GM12878 (cell line): Measurements from ENCODE around the gene CNPY2. TPM values are rescaled to one million over a fixed set of nuclear protein-coding genes. Genes with fewer than 3 reads are reported as not detected.
"Not testable (repeated sequence)": the region's sequence is repeated elsewhere in the genome, so short reads cannot be mapped to it uniquely, and the experiment has no call there.

Experiments
- ATAC-seq: fragments of 200-7000 bp; cut with Tn5 transposase; 3 replicates; pipeline ENCODE4 v1.9.1; 2020; ENCODE audit warnings: mild to moderate bottlenecking, moderate library complexity
- BruUV-seq: library from RNA; stranded (reverse); fragments of 400-500 nt; replicated peaks from 2 replicates; lab custom pipeline; 2021; lab: Mats Ljungman, UMichigan
- CTCF ChIA-PET: fragments of 300-600 bp; sonication (Branson Sonifier 250); formaldehyde crosslinking; extraction: SDS; loops from one replicate; lab custom pipeline; 2021; ENCODE audit warnings: inconsistent platforms; lab: Yijun Ruan, JAX
- POLR2A ChIA-PET: fragments of 350-600 bp; formaldehyde crosslinking; extraction: SDS; loops from one replicate; lab custom pipeline; 2021; ENCODE audit warnings: inconsistent platforms; lab: Charles Lee
- RAD21 ChIA-PET: fragments of 300-600 bp; sonication (Branson Sonifier 250); formaldehyde crosslinking; loops from one replicate; lab custom pipeline; 2023; ENCODE audit warnings: antibody characterized with exemption; ENCODE audit not compliant: unreplicated experiment; lab: Charles Lee
- SMC1A ChIA-PET: fragments of 300-600 bp; sonication (Branson Sonifier 250); formaldehyde crosslinking; loops from one replicate; lab custom pipeline; 2023; ENCODE audit not compliant: unreplicated experiment, uncharacterized antibody; lab: Charles Lee
- DNase-seq: peaks from one replicate; pipeline ENCODE4 v3.0.0-alpha.2; 2011; ENCODE audit warnings: low read depth, low spot score
- FAIRE-seq: peaks from 3 replicates; lab custom pipeline; 2011; peaks lifted over from hg19 to GRCh38; lab: Jason Lieb, UNC
- H2AFZ ChIP-seq: 2 replicates; pipeline ENCODE4 v1.6.0; 2011; ENCODE audit warnings: low read depth, low read length, control low read depth; ENCODE audit not compliant: control insufficient read depth
- H3K27ac ChIP-seq: 2 replicates; pipeline ENCODE4 v1.5.1; 2011; ENCODE audit warnings: control low read depth; ENCODE audit not compliant: control insufficient read depth, insufficient read depth
- H3K27me3 ChIP-seq, 2 experiments: replicated peaks in 1 of 2; 2 replicates each; pipeline versions ENCODE4 v1.6.0 to v1.6.1; 2011; ENCODE audit warnings: low read length in 1 of 2; ENCODE audit not compliant: control insufficient read depth in 2 of 2, insufficient read depth in 2 of 2
- H3K36me3 ChIP-seq, 2 experiments: 2 replicates each; pipeline ENCODE4 v1.5.1; 2011; ENCODE audit warnings: low read length in 1 of 2; ENCODE audit not compliant: control insufficient read depth in 2 of 2, insufficient read depth in 2 of 2
- H3K4me1 ChIP-seq: 2 replicates; pipeline ENCODE4 v1.6.1; 2011; ENCODE audit warnings: mild to moderate bottlenecking, low read length, moderate library complexity, mixed read lengths; ENCODE audit not compliant: control insufficient read depth, insufficient read depth
- H3K4me2 ChIP-seq: 2 replicates; pipeline ENCODE4 v1.6.0; 2011; ENCODE audit warnings: control low read depth; ENCODE audit not compliant: control insufficient read depth, insufficient read depth
- H3K4me3 ChIP-seq: fragments of 200-600 bp; sonication (generic); 2 replicates; pipeline ENCODE4 v1.5.1; 2016
- H3K79me2 ChIP-seq: 2 replicates; pipeline ENCODE4 v1.6.0; 2011; ENCODE audit warnings: low read length; ENCODE audit not compliant: control insufficient read depth, insufficient read depth
- H3K9ac ChIP-seq: 2 replicates; pipeline ENCODE4 v1.8.0; 2011; ENCODE audit warnings: low read length, control low read depth, mixed read lengths; ENCODE audit not compliant: control insufficient read depth, insufficient read depth
- H3K9me3 ChIP-seq: replicated peaks from 3 replicates; pipeline ENCODE4 v1.5.1; 2011; ENCODE audit warnings: mild to moderate bottlenecking, low read length; ENCODE audit not compliant: control insufficient read depth, insufficient read depth
- H4K20me1 ChIP-seq: 2 replicates; pipeline ENCODE4 v1.6.0; 2011; ENCODE audit not compliant: control insufficient read depth, insufficient read depth
- WGBS: methylation state at CpG from one replicate; pipeline ENCODE4 v1.1.6; 2016; ENCODE audit warnings: low lambda C conversion rate; ENCODE audit not compliant: insufficient replicate concordance, insufficient coverage; ENCODE audit errors: missing lambda C conversion rate; 5-methylcytosine and 5-hydroxymethylcytosine counted together
- in situ Hi-C: fragments of 300-500 bp; cut with MboI; formaldehyde crosslinking; loops from 9 replicates; pipeline ENCODE4 v1.14.3; 2018; ENCODE audit warnings: mixed read lengths
- intact Hi-C: fragments of 100-400 bp; cut with micrococcal nuclease; formaldehyde crosslinking; loops from one replicate; pipeline ENCODE4 v1.14.2; 2022; ENCODE audit not compliant: unreplicated experiment
- polyA plus RNA-seq, 11 experiments: library from polyadenylated mRNA; depleted of rRNA in 4 of 11; unstranded in 6 of 11; stranded (reverse) in 5 of 11; fragments of >200 nt; fragmentation: Nextera tagmentation in 4 of 11; fragmentation: Illumina TruSeq in 1 of 11; extraction: Ambion mirVana in 4 of 11; extraction: Trizol in 1 of 11; gene quantifications; 1 replicate in 1 of 11; 2 replicates in 10 of 11; pipeline versions ENCODE4 v1.2.1 to v1.2.3, GENCODE V29; 2011 to 2016; ENCODE audit warnings: inconsistent platforms in 2 of 11, missing spikeins in 2 of 11, low read depth in 1 of 11
- total RNA-seq, 4 experiments: library from RNA; depleted of rRNA in 3 of 4; stranded (reverse); fragments of >200 nt in 3 of 4; fragmentation: Illumina TruSeq in 1 of 4; extraction: Trizol in 1 of 4; gene quantifications; 2 replicates each; pipeline versions ENCODE4 v1.2.1 to v1.2.3, GENCODE V29; 2013 to 2021
- TF ChIP-seq, protein P1 (sequence below): fragments of 450-650 bp; IDR thresholded peaks from 2 replicates; pipeline ENCODE4 v1.6.1; 2017; ENCODE audit warnings: low read depth, mild to moderate bottlenecking, moderate library complexity

CNPY2 gene
- total and polyA plus RNA-seq, 10 of the 15 experiments (the other 5 are each of a cell fraction or from before 2014, with no cell fraction given) = 25.0 to 276 (median 87.8) TPM

DNA sequence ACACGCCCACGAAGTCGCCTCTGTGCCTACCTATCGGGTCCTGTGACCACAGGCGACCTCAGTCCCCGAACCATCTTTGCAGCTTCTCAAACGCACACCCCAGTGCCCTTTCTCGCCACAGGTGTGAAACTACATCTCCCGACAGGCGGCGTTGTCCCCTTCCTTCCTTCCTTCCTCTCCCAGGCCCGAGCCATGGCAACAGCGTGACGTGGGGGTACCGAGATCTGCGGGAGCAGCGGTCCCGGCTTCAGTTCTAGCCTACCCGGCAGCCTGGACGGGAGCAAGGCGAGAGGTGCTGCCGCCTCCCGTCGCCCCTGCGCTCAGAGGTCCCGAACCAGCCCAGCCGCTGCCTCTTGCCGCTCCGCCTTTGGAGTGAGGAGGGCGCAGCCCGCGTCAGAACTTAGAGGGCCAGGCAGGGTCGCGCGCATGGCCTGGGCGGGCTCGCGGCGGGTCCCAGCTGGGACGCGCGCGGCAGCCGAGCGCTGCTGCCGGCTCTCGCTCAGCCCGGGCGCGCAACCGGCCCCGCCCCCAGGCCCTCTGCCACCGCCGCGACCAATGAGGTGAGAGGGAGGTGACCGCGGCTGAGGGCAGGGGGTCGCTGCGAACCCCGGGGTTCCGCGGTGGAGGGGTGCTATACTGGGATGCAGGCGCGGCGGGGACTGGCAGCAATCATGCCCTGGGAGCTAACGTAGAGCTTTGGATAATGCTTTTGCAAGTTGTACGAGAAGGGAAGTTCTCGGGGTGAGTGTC, 48.9 kb downstream of the CNPY2 start, which contains the start of gene COQ10A (continued):
- TF ChIP-seq, protein P1, sequence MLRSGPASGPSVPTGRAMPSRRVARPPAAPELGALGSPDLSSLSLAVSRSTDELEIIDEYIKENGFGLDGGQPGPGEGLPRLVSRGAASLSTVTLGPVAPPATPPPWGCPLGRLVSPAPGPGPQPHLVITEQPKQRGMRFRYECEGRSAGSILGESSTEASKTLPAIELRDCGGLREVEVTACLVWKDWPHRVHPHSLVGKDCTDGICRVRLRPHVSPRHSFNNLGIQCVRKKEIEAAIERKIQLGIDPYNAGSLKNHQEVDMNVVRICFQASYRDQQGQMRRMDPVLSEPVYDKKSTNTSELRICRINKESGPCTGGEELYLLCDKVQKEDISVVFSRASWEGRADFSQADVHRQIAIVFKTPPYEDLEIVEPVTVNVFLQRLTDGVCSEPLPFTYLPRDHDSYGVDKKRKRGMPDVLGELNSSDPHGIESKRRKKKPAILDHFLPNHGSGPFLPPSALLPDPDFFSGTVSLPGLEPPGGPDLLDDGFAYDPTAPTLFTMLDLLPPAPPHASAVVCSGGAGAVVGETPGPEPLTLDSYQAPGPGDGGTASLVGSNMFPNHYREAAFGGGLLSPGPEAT = no peak; the same call in 1 of the 2 replicates

GRCh38 chr12:56266068-56266692, 49.6 kb downstream of the CNPY2 start:
- H3K27me3 ChIP-seq, H4K20me1 ChIP-seq, ATAC-seq, H3K4me1 ChIP-seq, DNase-seq, H3K79me2 ChIP-seq, FAIRE-seq, H3K36me3 ChIP-seq, H3K9me3 ChIP-seq, BruUV-seq, in situ Hi-C loops: not testable (repeated sequence)
- ChIA-PET POLR2A (interaction anchor here (0.5 to 2.0 kb wide), 9 partner anchors 9 to 354 kb away, joined by 3 to 7 read pairs (median 3); partner anchors contain the start of gene RNF41), RAD21 (interaction anchor here (0.5 to 2.1 kb wide), 5 partner anchors 19 to 198 kb away, joined by 3 to 10 read pairs (median 5); partner anchors contain the start of genes RNF41 and SMARCC2), SMC1A (interaction anchor here (0.6 to 2.0 kb wide), 4 partner anchors 18 to 434 kb away, joined by 3 to 9 read pairs (median 4); no protein-coding TSS in a partner anchor), CTCF (interaction anchor here (0.6 to 4.5 kb wide), 9 partner anchors 9 to 219 kb away, joined by 3 to 25 read pairs (median 7); partner anchors contain the start of genes ANKRD52, RNF41 and STAT2)
- Histone ChIP-seq H3K9ac (peak overlapping the region; percentile 65), H3K4me3 (peak overlapping the region; percentile 68), H2AFZ (peak overlapping the region; percentile 98), H3K27ac (peak overlapping the region; percentile 41; the same call in 1 of the 2 replicates), H3K4me2 (peak overlapping the region; percentile 96)
- 56% methylated on average over 16 of the region's 16 CpGs for WGBS
- intact Hi-C loops = loop anchor here (2.0 to 10.0 kb wide), 2 partner anchors 35 to 199 kb away; partner anchors contain the start of genes CS and SPRYD4

DNA sequence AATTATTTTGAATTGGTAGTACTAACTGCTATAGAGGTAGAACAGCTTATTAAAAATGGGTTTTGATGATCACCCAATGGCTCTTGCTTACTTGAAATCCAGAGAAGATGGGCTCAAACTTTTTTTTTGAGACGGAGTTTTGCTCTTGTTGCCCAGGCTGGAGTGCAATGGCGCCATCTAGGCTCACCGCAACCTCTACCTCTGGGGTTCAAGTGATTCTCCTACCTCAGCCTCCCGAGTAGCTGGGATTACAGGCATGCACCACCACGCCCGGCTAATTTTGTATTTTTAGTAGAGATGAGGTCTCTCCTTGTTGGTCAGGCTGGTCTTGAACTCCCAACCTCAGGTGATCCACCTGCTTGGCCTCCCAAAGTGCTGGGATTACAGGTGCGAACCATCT, 52.8 kb downstream of the CNPY2 start:
- DNase-seq, SMC1A ChIA-PET, in situ Hi-C loops, H3K9me3 ChIP-seq, H3K9ac ChIP-seq, H3K27me3 ChIP-seq, FAIRE-seq, RAD21 ChIA-PET, POLR2A ChIA-PET, ATAC-seq, H2AFZ ChIP-seq, H3K4me2 ChIP-seq, H3K4me3 ChIP-seq, BruUV-seq, H3K27ac ChIP-seq, H4K20me1 ChIP-seq, H3K36me3 ChIP-seq, H3K79me2 ChIP-seq, H3K4me1 ChIP-seq: not testable (repeated sequence)
- CTCF ChIA-PET = interaction anchor here (0.7 to 1.6 kb wide), 4 partner anchors 27 to 201 kb away, joined by 3 to 5 read pairs (median 4); no protein-coding TSS in a partner anchor
- intact Hi-C loops = loop anchor here (10.0 kb wide), 1 partner anchor 202 kb away; the partner anchor contains the start of gene SPRYD4
- WGBS = 84% methylated on average over 7 of the region's 7 CpGs
